ENCODE results near the gene WDR59.

GRCh38 chr16:75021410-75021809 is 36.5 kb upstream of the WDR59 start:
- TF ChIP-seq POLR2A (IDR thresholded peaks at IDR 0.05): no peak
- TF ChIP-seq, protein P1, sequence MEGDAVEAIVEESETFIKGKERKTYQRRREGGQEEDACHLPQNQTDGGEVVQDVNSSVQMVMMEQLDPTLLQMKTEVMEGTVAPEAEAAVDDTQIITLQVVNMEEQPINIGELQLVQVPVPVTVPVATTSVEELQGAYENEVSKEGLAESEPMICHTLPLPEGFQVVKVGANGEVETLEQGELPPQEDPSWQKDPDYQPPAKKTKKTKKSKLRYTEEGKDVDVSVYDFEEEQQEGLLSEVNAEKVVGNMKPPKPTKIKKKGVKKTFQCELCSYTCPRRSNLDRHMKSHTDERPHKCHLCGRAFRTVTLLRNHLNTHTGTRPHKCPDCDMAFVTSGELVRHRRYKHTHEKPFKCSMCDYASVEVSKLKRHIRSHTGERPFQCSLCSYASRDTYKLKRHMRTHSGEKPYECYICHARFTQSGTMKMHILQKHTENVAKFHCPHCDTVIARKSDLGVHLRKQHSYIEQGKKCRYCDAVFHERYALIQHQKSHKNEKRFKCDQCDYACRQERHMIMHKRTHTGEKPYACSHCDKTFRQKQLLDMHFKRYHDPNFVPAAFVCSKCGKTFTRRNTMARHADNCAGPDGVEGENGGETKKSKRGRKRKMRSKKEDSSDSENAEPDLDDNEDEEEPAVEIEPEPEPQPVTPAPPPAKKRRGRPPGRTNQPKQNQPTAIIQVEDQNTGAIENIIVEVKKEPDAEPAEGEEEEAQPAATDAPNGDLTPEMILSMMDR (IDR thresholded peaks at IDR 0.05): no peak
